Breast epithelium (tissue), 4 donors: ENCODE measurements around the gene NCKAP5. TPM values are rescaled to one million over a fixed set of nuclear protein-coding genes. Genes with fewer than 3 reads are reported as not detected.

Experiments
- DNase-seq, 2 donors: peaks; one replicate each; pipeline ENCODE4 v3.0.0-alpha.2; 2019; ENCODE audit warnings: low spot score in 2 of 2
- H3K27ac ChIP-seq, 2 donors: fragments of 200-600 bp; sonication (generic) in 1 of 2; one replicate each; pipeline ENCODE4 v1.5.1; 2016 to 2019; ENCODE audit warnings: mild to moderate bottlenecking in 1 of 2
- H3K27me3 ChIP-seq, 2 donors: fragments of 200-600 bp; sonication (generic) in 1 of 2; one replicate each; pipeline versions ENCODE4 v1.5.1 to v1.6.0; 2017 to 2019; ENCODE audit warnings: control low read depth in 1 of 2, mild to moderate bottlenecking in 1 of 2
- H3K36me3 ChIP-seq: fragments of 200-600 bp; one replicate; pipeline ENCODE4 v1.5.1; 2019
- H3K4me1 ChIP-seq, 2 donors: fragments of 200-600 bp; sonication (generic); one replicate each; pipeline ENCODE4 v1.5.1; 2016 to 2019; ENCODE audit warnings: control low read depth in 1 of 2
- H3K4me3 ChIP-seq, 3 donors: fragments of 200-600 bp; sonication (generic); 1 replicate in 2 of 3; 2 replicates in 1 of 3; pipeline ENCODE4 v1.5.1; 2016 to 2019; ENCODE audit warnings: mild to moderate bottlenecking in 3 of 3, moderate library complexity in 2 of 3
- H3K9me3 ChIP-seq, 2 donors: fragments of 200-600 bp; sonication (generic) in 1 of 2; one replicate each; pipeline ENCODE4 v1.5.1; 2016 to 2019; ENCODE audit warnings: control low read depth in 1 of 2
- CTCF ChIP-seq, 3 donors: fragments of 450-650 bp; IDR thresholded peaks; one replicate each; pipeline ENCODE4 v1.5.1; 2016 to 2017; ENCODE audit warnings: antibody characterized with exemption in 3 of 3, mild to moderate bottlenecking in 3 of 3, moderate library complexity in 3 of 3
- POLR2A ChIP-seq: fragments of 450-650 bp; IDR thresholded peaks from one replicate; pipeline ENCODE4 v1.6.1; 2016; ENCODE audit warnings: antibody characterized with exemption, mild to moderate bottlenecking, moderate library complexity
- POLR2AphosphoS5 ChIP-seq, 3 donors: sonication (generic); formaldehyde crosslinking; IDR thresholded peaks; one replicate each; pipeline ENCODE4 v1.6.1; 2017; ENCODE audit warnings: antibody characterized with exemption in 3 of 3
- intact Hi-C: fragments of 100-400 bp; cut with DNase I; formaldehyde crosslinking; loops from one replicate; pipeline ENCODE4 v1.15.1; 2023; ENCODE audit warnings: low total_unique reads
- total RNA-seq, 3 donors: library from RNA; depleted of rRNA; stranded (reverse); fragments of >200 nt; gene quantifications; one replicate each; pipeline ENCODE4 v1.1.0, GENCODE V29; 2016

NCKAP5 gene
- total RNA-seq, 3 donors from 2014 or later = 1.1 to 10.5 (median 6.1) TPM

GRCh38 chr2:133456156-133456555, 112.1 kb downstream of the NCKAP5 start:
- no peak overlapping the region for H3K27ac ChIP-seq
- H3K4me3 ChIP-seq = no peak overlapping the region
- no peaks in the 10 kb centered on the region for H3K36me3 ChIP-seq
- no peaks in the 10 kb centered on the region for H3K27me3 ChIP-seq
- no peak for TF ChIP-seq POLR2AphosphoS5 (IDR thresholded peaks at IDR 0.05)
- TF ChIP-seq CTCF (IDR thresholded peaks at IDR 0.05) = no peak
- TF ChIP-seq POLR2A = no peak
- no peaks in the 10 kb centered on the region for H3K9me3 ChIP-seq
- DNase-seq = no peak
- no peaks in the 10 kb centered on the region for H3K4me1 ChIP-seq
- intact Hi-C loops = no loop called here

- Histone ChIP-seq H3K27me3 (no peaks in the 10 kb centered on the region), H3K4me1 (no peaks in the 10 kb centered on the region), H3K36me3 (no peaks in the 10 kb centered on the region), H3K4me3 (no peak overlapping the region), H3K27ac (no peak overlapping the region), H3K9me3 (no peaks in the 10 kb centered on the region)
- no peak for TF ChIP-seq POLR2AphosphoS5 (IDR thresholded peaks at IDR 0.05)
- no peak for TF ChIP-seq POLR2A
- TF ChIP-seq CTCF (IDR thresholded peaks at IDR 0.05) = no peak
- intact Hi-C loops = no loop called here
- DNase-seq = no peak
Observed at GRCh38 chr2:133453032-133453431, 115.2 kb downstream of the NCKAP5 start.

- Histone ChIP-seq H3K4me3 (no peak overlapping the region), H3K36me3 (no peaks in the 10 kb centered on the region), H3K9me3 (no peaks in the 10 kb centered on the region), H3K27ac (no peak overlapping the region), H3K4me1 (no peaks in the 10 kb centered on the region), H3K27me3 (no peaks in the 10 kb centered on the region)
- TF ChIP-seq CTCF (IDR thresholded peaks at IDR 0.05) (no peak), POLR2AphosphoS5 (IDR thresholded peaks at IDR 0.05) (no peak), POLR2A (no peak)
- intact Hi-C loops = no loop called here
- no peak for DNase-seq
Observed at GRCh38 chr2:133452583-133452982, 115.7 kb downstream of the NCKAP5 start.

GRCh38 chr2:133452146-133452545, 116.1 kb downstream of the NCKAP5 start:
- Histone ChIP-seq H3K27ac (no peak overlapping the region), H3K4me1 (no peaks in the 10 kb centered on the region), H3K36me3 (no peaks in the 10 kb centered on the region), H3K4me3 (no peak overlapping the region), H3K9me3 (no peaks in the 10 kb centered on the region), H3K27me3 (no peaks in the 10 kb centered on the region)
- DNase-seq = no peak
- TF ChIP-seq POLR2A (no peak), POLR2AphosphoS5 (IDR thresholded peaks at IDR 0.05) (no peak), CTCF (IDR thresholded peaks at IDR 0.05) (no peak)
- intact Hi-C loops = no loop called here

- no peaks in the 10 kb centered on the region for H3K27me3 ChIP-seq
- H3K9me3 ChIP-seq = no peaks in the 10 kb centered on the region
- no peak overlapping the region for H3K27ac ChIP-seq
- intact Hi-C loops = no loop called here
- no peaks in the 10 kb centered on the region for H3K4me1 ChIP-seq
- H3K4me3 ChIP-seq = no peak overlapping the region
- TF ChIP-seq CTCF (IDR thresholded peaks at IDR 0.05) (no peak), POLR2A (no peak), POLR2AphosphoS5 (IDR thresholded peaks at IDR 0.05) (no peak)
- no peaks in the 10 kb centered on the region for H3K36me3 ChIP-seq
- no peak for DNase-seq
Observed at GRCh38 chr2:133448195-133448594, 120.1 kb downstream of the NCKAP5 start.
